Measurements from ENCODE around the gene PNPLA1.

The PNPLA1 gene

GRCh38 chr6:36267731-36268477 lies 2.0 kb upstream of the PNPLA1 start:
- H3K27ac ChIP-seq, result no peak overlapping the region
- TF ChIP-seq, protein P1, sequence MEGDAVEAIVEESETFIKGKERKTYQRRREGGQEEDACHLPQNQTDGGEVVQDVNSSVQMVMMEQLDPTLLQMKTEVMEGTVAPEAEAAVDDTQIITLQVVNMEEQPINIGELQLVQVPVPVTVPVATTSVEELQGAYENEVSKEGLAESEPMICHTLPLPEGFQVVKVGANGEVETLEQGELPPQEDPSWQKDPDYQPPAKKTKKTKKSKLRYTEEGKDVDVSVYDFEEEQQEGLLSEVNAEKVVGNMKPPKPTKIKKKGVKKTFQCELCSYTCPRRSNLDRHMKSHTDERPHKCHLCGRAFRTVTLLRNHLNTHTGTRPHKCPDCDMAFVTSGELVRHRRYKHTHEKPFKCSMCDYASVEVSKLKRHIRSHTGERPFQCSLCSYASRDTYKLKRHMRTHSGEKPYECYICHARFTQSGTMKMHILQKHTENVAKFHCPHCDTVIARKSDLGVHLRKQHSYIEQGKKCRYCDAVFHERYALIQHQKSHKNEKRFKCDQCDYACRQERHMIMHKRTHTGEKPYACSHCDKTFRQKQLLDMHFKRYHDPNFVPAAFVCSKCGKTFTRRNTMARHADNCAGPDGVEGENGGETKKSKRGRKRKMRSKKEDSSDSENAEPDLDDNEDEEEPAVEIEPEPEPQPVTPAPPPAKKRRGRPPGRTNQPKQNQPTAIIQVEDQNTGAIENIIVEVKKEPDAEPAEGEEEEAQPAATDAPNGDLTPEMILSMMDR (conservative IDR thresholded peaks at IDR 0.05), result no peak

GRCh38 chr6:36268478-36269275 lies 1.2 kb upstream of the PNPLA1 start:
- no peak overlapping the region for H3K27ac ChIP-seq
- TF ChIP-seq, protein P1 (conservative IDR thresholded peaks at IDR 0.05), result no peak

DNA sequence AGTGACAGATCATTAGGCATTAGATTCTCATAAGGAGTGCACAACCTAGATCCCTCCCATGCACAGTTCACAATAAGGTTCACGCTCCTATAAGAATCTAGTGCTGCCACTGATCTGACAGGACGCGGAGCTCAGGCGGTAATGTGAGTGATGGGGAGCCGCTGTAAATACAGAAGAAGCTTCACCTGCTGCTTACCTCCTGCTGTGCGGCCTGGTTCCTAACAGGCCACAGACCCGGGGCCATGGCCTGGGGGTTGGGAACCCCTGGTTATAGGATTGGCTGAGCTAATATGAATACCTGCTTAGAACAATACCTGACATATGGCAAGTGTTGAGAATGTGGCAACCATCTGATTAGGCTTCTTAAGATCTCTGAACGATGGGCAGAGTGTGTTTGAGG lies 2.4 kb downstream of the PNPLA1 start:
- H3K27ac ChIP-seq, result no peak overlapping the region
- TF ChIP-seq, protein P1 (conservative IDR thresholded peaks at IDR 0.05), result no peak

- H3K27ac ChIP-seq, result no peak overlapping the region
- TF ChIP-seq, protein P1 (conservative IDR thresholded peaks at IDR 0.05), result no peak
These were observed 3.2 kb downstream of the PNPLA1 start for GRCh38 chr6:36273067-36273466.

DNA sequence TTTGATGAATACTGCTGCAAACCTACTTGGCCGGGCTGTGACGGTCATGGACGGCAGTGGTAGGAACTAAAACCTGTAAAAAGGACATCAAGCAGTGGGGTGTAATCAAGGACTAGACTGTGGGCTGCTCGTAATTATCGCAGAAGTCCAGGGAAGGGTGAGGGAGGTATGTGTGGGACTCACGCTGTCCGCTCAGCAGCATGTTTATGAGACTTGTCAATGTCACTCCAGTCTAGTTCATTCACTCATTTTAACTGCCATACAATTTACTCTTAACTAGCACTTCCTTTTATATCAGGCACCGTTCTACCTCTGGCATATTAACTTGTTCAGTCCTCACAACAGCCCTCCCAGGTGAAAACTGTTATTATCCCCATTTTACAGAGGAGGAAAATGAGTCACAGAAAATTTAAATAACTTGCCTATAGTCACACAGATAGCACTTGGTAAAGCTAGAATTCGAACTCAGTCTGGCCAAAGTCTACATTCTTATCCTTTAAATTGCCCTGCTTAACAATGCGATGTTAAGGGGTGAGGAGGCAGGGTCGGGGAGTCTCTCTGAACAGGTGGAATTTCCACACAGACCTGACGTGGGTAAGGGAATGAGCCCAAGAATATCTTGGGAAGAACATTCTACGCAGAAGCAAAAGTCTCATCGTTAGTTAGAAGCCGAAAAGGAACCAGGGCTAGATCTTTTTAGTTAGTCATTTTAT lies 4.1 kb downstream of the PNPLA1 start:
- H3K27ac ChIP-seq, result no peak overlapping the region
- TF ChIP-seq, protein P1 (conservative IDR thresholded peaks at IDR 0.05), result no peak

DNA sequence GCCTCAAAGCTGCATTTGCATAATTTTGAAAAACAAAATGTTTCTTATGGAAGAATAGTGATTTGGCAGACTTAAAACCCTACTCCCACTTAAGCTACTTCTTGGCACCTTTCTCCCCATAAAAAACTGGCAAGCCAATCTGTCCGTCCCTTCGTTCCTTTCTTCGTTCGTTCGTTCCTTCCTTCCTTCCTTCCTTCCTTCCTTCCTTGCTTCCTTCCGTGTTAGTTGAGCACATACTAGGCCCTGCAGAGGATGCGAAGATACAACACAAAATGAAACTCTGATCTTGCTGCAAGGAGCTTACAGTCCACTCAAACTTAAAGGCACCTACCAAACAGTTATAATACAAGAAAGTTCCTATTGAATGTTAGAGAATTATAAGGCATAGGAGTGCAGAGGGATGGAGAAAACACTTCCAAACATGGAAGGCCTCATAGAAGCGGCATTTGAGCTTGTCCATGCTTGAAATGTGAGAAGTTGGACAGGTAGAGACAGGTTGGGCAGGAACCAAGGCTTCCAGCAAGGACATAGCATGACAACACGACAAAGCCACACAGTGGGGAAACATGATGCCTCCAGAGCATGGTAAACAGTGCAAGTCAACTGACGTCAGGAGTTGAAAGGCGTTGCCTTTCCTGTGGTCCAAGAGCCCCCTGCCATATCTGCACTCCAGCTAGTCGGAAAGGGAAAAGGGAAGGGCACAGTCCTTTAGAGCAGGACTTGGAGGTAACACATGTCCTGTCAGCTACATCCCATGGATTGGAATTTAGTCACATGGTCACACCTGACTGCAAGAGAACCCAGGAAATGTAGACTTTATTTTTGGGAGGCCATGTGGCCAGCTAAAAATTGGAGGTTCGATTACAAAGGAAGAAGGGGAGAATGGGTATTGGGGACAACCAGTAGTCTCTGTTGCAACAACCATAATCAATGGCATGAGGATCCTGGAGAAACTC lies 7.0 kb downstream of the PNPLA1 start:
- TF ChIP-seq, protein P1 (conservative IDR thresholded peaks at IDR 0.05), result no peak
- H3K27ac ChIP-seq, result no peak overlapping the region
